Astrocyte (in vitro differentiated cells and primary cell): ENCODE results near the gene CHMP6. TPM values are rescaled to one million over a fixed set of nuclear protein-coding genes. Genes with fewer than 3 reads are reported as not detected.

Source experiments
- DNase-seq: peaks from one replicate; pipeline ENCODE4 v3.0.0-alpha.2; 2010; ENCODE audit warnings: low read depth
- FAIRE-seq: peaks from 2 replicates; lab custom pipeline; 2011; peaks lifted over from hg19 to GRCh38; lab: Jason Lieb, UNC
- H2AFZ ChIP-seq: 2 replicates; pipeline ENCODE4 v1.6.0; 2012; ENCODE audit warnings: low read depth, low read length, inconsistent platforms
- H3K27ac ChIP-seq: 2 replicates; pipeline ENCODE4 v1.5.1; 2011; ENCODE audit warnings: low read depth, low read length, inconsistent platforms
- H3K27me3 ChIP-seq: 2 replicates; pipeline ENCODE4 v1.6.0; 2011; ENCODE audit warnings: low read length, inconsistent platforms; ENCODE audit not compliant: insufficient read depth
- H3K36me3 ChIP-seq: 2 replicates; pipeline ENCODE4 v1.5.1; 2011; ENCODE audit warnings: low read length, inconsistent platforms; ENCODE audit not compliant: insufficient read depth
- H3K4me1 ChIP-seq: 2 replicates; pipeline ENCODE4 v1.5.1; 2011; ENCODE audit warnings: low read length, inconsistent platforms; ENCODE audit not compliant: insufficient read depth
- H3K4me2 ChIP-seq: 2 replicates; pipeline ENCODE4 v1.6.0; 2012; ENCODE audit warnings: low read length, inconsistent platforms
- H3K4me3 ChIP-seq: 2 replicates; pipeline ENCODE4 v1.5.1; 2011; ENCODE audit warnings: low read depth, mild to moderate bottlenecking, low read length, inconsistent platforms; ENCODE audit not compliant: insufficient read depth
- H3K79me2 ChIP-seq: 2 replicates; pipeline ENCODE4 v1.6.0; 2012; ENCODE audit warnings: mild to moderate bottlenecking, low read length, inconsistent platforms; ENCODE audit not compliant: insufficient read depth
- H3K9ac ChIP-seq: 2 replicates; pipeline ENCODE4 v1.6.0; 2012; ENCODE audit warnings: mild to moderate bottlenecking, low read length, inconsistent platforms
- H3K9me3 ChIP-seq: 2 replicates; pipeline ENCODE4 v1.5.1; 2012; ENCODE audit warnings: low read depth, mild to moderate bottlenecking, low read length, inconsistent platforms; ENCODE audit not compliant: insufficient read depth
- H4K20me1 ChIP-seq: 2 replicates; pipeline ENCODE4 v1.6.0; 2012; ENCODE audit warnings: low read length, inconsistent platforms; ENCODE audit not compliant: insufficient read depth
- H3K27ac Mint-ChIP-seq: one replicate; pipeline ENCODE4 v1.8.0; 2021; ENCODE audit warnings: mild to moderate bottlenecking, mixed read lengths; ENCODE audit not compliant: unreplicated experiment
- H3K27me3 Mint-ChIP-seq: one replicate; pipeline ENCODE4 v1.8.0; 2021; ENCODE audit warnings: low read depth, mixed read lengths; ENCODE audit not compliant: unreplicated experiment
- H3K36me3 Mint-ChIP-seq: one replicate; pipeline ENCODE4 v1.8.0; 2021; ENCODE audit warnings: low read depth, mixed read lengths; ENCODE audit not compliant: unreplicated experiment
- H3K4me1 Mint-ChIP-seq: one replicate; pipeline ENCODE4 v1.8.0; 2021; ENCODE audit warnings: low read depth, mixed read lengths; ENCODE audit not compliant: unreplicated experiment
- H3K4me3 Mint-ChIP-seq: one replicate; pipeline ENCODE4 v1.8.0; 2021; ENCODE audit warnings: mild to moderate bottlenecking, moderate library complexity, mixed read lengths; ENCODE audit not compliant: unreplicated experiment
- H3K9me3 Mint-ChIP-seq: one replicate; pipeline ENCODE4 v1.8.0; 2021; ENCODE audit warnings: mild to moderate bottlenecking, mixed read lengths; ENCODE audit not compliant: unreplicated experiment
- EZH2 ChIP-seq: IDR thresholded peaks from 2 replicates; pipeline ENCODE4 v1.6.1; 2012; ENCODE audit warnings: mild to moderate bottlenecking, low read length, inconsistent platforms; ENCODE audit not compliant: insufficient read depth
- total RNA-seq: library from RNA; stranded (reverse); gene quantifications from 2 replicates; pipeline ENCODE4 v1.2.1, GENCODE V29; 2021
- TF ChIP-seq, protein P1 (sequence below): IDR thresholded peaks from 2 replicates; pipeline ENCODE4 v1.5.1; 2011; ENCODE audit warnings: low read depth, mild to moderate bottlenecking, inconsistent platforms, low read length, moderate library complexity; ENCODE audit not compliant: insufficient read depth

Gene CHMP6
- total RNA-seq, 1 donor from 2014 or later, result 19.0 TPM

DNA sequence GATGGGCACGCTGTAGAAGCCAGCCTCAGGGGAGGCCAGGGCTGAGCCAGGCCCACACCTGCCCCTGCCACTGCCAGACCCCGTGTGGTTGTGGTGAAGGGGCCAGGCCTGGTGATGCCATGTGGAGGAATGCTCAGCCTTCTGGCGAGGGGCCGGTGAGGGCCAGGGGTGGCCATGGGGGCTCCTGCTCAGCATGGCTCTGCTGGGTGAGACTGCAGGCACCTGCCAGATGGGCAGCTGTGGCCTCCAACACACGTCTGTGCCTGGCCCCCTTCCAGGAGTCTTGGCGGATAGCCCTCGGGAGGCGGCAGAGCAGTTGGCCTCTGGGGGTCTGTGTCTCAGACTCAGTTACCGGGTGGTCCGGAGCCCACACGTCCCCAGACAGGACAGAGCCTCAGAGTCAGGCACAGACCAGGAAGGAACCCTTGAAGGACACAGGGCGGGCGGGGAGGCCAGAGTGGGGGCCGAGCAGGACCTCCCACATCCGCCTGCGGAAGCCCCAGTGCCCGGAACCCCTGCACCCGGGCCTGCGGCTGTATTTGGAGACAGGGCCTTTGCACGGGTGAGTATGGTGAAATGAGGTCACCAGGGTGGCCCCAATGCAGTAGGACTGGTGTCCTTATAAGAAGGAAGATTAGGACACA, 22.5 kb upstream of the CHMP6 start:
- H3K4me2 ChIP-seq, result peak overlapping the region; percentile 60
- H3K4me3 Mint-ChIP-seq, result no peak overlapping the region
- H3K9ac ChIP-seq, result no peak overlapping the region
- H3K36me3 Mint-ChIP-seq, result no peaks in the 10 kb centered on the region
- peaks cover 8% of the 10 kb centered on the region for H3K27me3 Mint-ChIP-seq
- H3K79me2 ChIP-seq, result no peaks in the 10 kb centered on the region
- no peak for TF ChIP-seq EZH2
- TF ChIP-seq, protein P1, sequence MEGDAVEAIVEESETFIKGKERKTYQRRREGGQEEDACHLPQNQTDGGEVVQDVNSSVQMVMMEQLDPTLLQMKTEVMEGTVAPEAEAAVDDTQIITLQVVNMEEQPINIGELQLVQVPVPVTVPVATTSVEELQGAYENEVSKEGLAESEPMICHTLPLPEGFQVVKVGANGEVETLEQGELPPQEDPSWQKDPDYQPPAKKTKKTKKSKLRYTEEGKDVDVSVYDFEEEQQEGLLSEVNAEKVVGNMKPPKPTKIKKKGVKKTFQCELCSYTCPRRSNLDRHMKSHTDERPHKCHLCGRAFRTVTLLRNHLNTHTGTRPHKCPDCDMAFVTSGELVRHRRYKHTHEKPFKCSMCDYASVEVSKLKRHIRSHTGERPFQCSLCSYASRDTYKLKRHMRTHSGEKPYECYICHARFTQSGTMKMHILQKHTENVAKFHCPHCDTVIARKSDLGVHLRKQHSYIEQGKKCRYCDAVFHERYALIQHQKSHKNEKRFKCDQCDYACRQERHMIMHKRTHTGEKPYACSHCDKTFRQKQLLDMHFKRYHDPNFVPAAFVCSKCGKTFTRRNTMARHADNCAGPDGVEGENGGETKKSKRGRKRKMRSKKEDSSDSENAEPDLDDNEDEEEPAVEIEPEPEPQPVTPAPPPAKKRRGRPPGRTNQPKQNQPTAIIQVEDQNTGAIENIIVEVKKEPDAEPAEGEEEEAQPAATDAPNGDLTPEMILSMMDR, result no peak
- H3K36me3 ChIP-seq, result no peaks in the 10 kb centered on the region
- DNase-seq (no peak), FAIRE-seq (no peak)
- peaks cover 8% of the 10 kb centered on the region for H3K4me1 Mint-ChIP-seq
- peaks cover 4% of the 10 kb centered on the region for H3K27me3 ChIP-seq
- H3K4me1 ChIP-seq, result peaks cover 8% of the 10 kb centered on the region
- H4K20me1 ChIP-seq, result no peaks in the 10 kb centered on the region
- H3K9me3 Mint-ChIP-seq, result no peaks in the 10 kb centered on the region
- no peak overlapping the region for H2AFZ ChIP-seq
- H3K4me3 ChIP-seq, result no peak overlapping the region
- no peak overlapping the region for H3K27ac Mint-ChIP-seq
- H3K9me3 ChIP-seq, result no peaks in the 10 kb centered on the region
- no peak overlapping the region for H3K27ac ChIP-seq

DNA sequence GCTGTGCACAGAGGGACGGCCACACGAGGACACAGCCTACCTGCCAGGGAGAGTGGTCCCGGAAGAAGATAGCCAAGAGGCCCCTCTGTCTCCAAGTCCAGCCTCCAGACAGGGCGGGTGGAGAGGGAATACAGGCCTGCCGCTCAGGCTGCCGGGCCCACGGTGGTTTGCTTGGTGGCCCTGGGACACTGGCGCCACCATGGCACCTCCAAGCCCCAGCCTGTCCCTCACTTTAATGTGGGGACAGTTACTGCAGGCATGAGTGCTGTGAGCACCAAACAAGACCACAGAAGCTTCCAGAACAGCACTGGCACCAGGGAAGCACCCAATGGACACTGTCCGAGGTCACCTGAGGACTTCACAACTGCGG, 22.0 kb upstream of the CHMP6 start:
- Histone ChIP-seq H3K9ac (no peak overlapping the region), H2AFZ (no peak overlapping the region), H3K4me2 (no peak overlapping the region), H3K79me2 (no peaks in the 10 kb centered on the region), H3K27ac (no peak overlapping the region), H4K20me1 (no peaks in the 10 kb centered on the region), H3K9me3 (no peaks in the 10 kb centered on the region), H3K4me3 (no peak overlapping the region), H3K36me3 (no peaks in the 10 kb centered on the region), H3K27me3 (peaks cover 4% of the 10 kb centered on the region), H3K4me1 (peaks cover 8% of the 10 kb centered on the region)
- FAIRE-seq (no peak), DNase-seq (no peak)
- peaks cover 8% of the 10 kb centered on the region for H3K27me3 Mint-ChIP-seq
- no peaks in the 10 kb centered on the region for H3K9me3 Mint-ChIP-seq
- no peaks in the 10 kb centered on the region for H3K36me3 Mint-ChIP-seq
- H3K4me1 Mint-ChIP-seq, result peaks cover 8% of the 10 kb centered on the region
- TF ChIP-seq EZH2, result no peak
- TF ChIP-seq, protein P1, result no peak
- no peak overlapping the region for H3K27ac Mint-ChIP-seq
- no peak overlapping the region for H3K4me3 Mint-ChIP-seq

DNA sequence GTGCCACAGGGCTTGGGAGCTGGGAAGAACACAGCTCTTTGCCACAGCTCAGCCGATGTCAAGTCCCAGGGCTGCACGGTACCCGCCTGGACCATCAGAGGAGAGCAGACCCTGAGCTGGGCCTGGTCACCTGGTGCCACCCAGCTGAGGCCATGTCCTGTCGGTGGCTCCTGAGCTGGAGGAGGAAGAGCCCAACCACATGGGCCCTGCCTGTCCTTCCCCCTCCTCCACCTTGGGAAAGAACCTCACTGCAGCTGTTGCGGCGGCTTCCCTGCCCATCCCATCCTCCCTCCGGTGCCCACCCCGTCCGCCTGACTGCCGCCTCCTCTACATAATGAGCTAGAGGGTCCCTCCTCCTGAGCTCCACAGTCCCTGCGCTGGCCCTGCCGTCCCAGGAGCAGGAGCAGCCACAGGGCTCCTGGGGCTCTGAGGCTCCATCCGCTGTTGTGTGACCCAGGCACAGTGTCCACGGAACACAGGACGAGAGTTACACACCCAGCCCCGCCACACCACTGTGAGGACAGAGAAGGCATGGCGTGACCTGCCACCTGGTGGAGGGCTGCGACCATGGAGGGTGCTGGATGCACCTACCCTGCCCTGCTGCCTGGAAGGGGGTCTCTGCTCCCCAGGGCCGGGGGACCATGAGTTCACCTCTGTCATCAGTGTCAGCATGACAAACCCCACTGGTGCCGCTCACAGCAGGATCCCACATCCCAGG, 21.4 kb upstream of the CHMP6 start:
- Mint-ChIP-seq H3K36me3 (no peaks in the 10 kb centered on the region), H3K4me3 (no peak overlapping the region), H3K9me3 (no peaks in the 10 kb centered on the region), H3K27me3 (peaks cover 8% of the 10 kb centered on the region), H3K27ac (no peak overlapping the region), H3K4me1 (peaks cover 8% of the 10 kb centered on the region)
- Histone ChIP-seq H3K9me3 (no peaks in the 10 kb centered on the region), H3K36me3 (no peaks in the 10 kb centered on the region), H3K4me3 (no peak overlapping the region), H3K79me2 (no peaks in the 10 kb centered on the region), H3K27me3 (peaks cover 4% of the 10 kb centered on the region), H3K4me2 (peak overlapping the region; percentile 26), H3K9ac (no peak overlapping the region), H2AFZ (no peak overlapping the region), H4K20me1 (no peaks in the 10 kb centered on the region), H3K4me1 (peaks cover 8% of the 10 kb centered on the region), H3K27ac (no peak overlapping the region)
- TF ChIP-seq, protein P1, result no peak
- no peak for TF ChIP-seq EZH2
- DNase-seq, result no peak
- FAIRE-seq, result no peak
